Left renal pelvis (tissue), 4 donors: ENCODE results near the gene SPIRE2. TPM values are rescaled to one million over a fixed set of nuclear protein-coding genes. Genes with fewer than 3 reads are reported as not detected.
A peak's percentile ranks its signal among the peaks of the same experiment; 100 is the strongest.
"Not testable (repeated sequence)": the region's sequence is repeated elsewhere in the genome, so short reads cannot be mapped to it uniquely, and the experiment has no call there.

Source experiments
- DNase-seq, 4 donors: peaks; one replicate each; pipeline ENCODE4 v3.0.0-alpha.2; 2013; ENCODE audit warnings: low read depth in 4 of 4, low spot score in 3 of 4
- polyA plus RNA-seq, 4 donors: library from polyadenylated mRNA; unstranded; fragments of 120-200 nt; gene quantifications; one replicate each; pipeline ENCODE4 v1.2.1, GENCODE V29; 2013; ENCODE audit not compliant: insufficient read length in 4 of 4

SPIRE2 gene
- 10 to 100 TPM in 2 of 4 donors, 1 to 10 TPM in 2; 5.2 to 25.6 (median 9.2) TPM for polyA plus RNA-seq

DNA sequence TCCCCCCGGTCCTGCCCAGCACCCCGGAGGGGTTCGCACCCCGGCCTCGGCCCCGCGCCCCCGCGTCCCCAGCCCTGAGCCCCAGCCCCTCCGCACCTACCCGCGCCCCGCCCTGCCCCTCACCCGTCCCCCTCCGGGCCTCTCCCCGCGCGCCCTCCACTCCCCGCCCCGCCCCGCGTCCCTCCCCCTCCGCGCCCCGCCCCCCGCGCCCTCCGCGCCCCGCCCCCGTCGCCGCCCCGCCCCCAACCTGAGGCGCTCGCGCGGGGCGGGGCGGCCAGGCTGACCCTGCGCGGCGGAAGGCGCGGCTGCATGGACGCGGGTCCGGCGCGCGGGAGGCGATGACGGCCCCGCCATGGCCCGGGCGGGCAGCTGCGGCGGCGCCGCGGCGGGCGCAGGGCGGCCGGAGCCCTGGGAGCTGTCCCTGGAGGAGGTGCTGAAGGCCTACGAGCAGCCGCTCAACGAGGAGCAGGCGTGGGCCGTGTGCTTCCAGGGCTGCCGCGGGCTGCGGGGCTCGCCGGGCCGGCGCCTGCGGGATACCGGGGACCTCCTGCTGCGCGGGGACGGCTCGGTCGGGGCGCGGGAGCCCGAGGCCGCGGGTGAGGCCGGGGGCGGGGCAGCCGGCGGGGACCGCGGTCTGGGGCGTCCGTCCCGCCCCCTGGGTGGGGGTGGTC lies at the start of gene SPIRE2:
Gene SPIRE2, plus strand, starts transcription at position 277 of the 671 bp plus-strand sequence. Its CDS starts 76 bp downstream, at position 353.
- peak in 3 of 4 donors; percentile 68 to 79 (median 69) for DNase-seq

DNA sequence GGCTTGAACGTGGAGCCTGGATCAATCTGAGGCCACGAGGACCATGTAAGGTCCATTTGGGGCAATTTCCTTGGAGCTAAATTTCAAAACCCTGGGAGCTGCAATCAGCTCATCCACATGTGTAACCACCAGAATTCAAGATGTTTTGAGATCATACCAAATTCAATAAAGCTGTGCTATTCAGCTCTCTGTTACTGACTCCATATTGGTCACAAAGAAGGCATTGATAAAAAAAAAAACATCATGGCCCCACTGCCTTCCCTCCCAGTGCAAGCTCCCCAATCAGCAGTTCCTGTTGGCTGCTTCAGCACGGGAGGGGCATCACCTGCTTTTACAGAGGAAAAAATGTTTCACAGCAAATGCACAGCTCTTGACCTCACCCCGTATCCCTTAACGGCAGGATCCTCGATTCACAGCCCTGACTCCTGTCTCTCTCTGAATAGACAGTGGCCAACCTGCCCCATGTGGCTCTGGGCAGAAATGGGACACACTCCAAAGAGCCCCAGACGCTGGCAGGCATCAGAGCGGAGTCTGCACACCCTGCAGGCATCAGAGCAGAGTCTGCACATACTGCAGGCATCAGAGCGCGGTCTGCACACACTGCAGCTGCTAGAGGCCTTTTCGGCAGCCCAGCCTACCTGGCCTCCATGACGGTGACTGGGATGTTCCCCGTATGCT lies 48.9 kb upstream of the SPIRE2 start:
- no peak for DNase-seq

GRCh38 chr16:89779909-89780305 lies 48.4 kb upstream of the SPIRE2 start:
- no peak for DNase-seq

DNA sequence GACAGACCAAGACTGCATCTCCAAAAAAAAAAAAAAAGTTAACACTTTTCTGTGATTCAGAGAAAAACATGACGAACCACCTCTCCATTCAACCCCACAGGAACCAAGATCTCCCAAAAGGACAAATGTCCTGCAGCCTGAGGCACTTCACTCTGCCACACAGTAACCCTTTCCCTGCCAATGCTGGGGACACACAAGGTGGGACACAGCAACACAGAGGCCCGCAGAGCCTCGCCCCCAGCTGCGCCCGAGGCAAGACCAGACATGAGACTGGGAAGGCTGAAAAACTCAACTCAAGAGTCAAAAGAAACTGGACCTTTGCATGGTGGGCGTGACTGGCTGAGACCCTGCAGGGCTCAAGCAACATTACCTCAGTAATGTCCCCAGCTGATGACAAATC lies 45.8 kb upstream of the SPIRE2 start:
- DNase-seq, result no peak

DNA sequence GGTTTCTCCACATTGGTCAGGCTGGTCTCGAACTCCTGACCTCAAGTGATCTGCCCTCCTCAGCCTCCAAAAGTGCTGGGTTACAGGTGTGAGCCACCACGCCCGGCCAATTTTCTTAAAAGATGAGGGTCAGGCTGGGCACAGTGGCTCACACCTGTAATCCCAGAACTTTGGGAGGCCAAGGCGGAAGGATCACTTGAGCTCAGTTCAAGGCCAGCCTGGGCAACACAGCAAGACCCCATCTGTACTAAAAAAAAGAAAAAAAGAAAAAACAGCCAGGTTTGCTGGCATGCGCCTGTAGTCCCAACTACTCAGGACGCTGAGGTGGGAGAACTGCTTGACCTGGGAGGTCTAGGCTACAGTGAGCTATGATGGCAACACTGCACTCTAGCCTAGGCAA lies 44.3 kb upstream of the SPIRE2 start:
- not testable (repeated sequence) for DNase-seq

DNA sequence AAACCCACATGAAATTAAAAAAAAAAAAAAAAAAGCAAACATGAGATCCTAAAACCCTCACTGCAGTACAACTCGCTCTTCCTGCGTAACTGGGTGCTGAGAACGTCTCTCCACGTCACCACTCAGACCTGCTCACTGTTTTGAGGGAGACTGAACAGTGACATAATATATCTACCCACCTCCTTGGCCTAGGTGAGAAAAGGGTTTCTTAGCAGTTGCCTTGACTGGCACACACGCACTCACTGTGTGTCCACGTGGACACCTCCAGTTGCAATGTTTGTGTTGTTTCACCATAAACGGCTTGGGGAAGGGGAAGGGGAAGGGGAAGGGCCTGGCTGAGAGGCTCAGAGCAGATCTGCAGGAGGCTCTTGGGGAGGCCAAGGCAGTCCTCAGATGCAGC lies 43.9 kb upstream of the SPIRE2 start:
- DNase-seq, result no peak

GRCh38 chr16:89785523-89786155 lies 42.6 kb upstream of the SPIRE2 start:
- DNase-seq, result no peak

- DNase-seq, result no peak
Measured at GRCh38 chr16:89786474-89787364, 41.6 kb upstream of the SPIRE2 start.

GRCh38 chr16:89787365-89787805 lies 40.9 kb upstream of the SPIRE2 start:
- no peak for DNase-seq

- no peak for DNase-seq
Measured at GRCh38 chr16:89791278-89791995, 36.8 kb upstream of the SPIRE2 start.

DNA sequence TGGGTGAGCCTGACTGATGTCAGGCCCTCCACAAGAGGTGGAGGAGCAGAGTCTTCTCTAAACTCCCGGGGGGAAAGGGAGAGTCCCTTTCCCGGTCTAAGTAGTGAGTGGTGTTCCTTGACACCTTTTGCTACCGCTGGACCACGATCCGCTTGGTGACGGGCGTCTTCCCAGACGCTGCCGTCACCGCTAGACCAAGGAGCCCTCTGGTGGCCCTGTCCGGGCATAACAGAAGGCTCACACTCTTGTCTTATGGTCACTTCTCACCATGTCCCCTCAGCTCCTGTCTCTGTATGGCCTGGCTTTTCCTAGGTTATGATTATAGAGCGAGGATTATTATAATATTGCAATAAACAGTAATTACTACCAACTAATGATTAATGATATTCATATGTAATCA lies 35.2 kb upstream of the SPIRE2 start:
- not testable (repeated sequence) for DNase-seq

DNA sequence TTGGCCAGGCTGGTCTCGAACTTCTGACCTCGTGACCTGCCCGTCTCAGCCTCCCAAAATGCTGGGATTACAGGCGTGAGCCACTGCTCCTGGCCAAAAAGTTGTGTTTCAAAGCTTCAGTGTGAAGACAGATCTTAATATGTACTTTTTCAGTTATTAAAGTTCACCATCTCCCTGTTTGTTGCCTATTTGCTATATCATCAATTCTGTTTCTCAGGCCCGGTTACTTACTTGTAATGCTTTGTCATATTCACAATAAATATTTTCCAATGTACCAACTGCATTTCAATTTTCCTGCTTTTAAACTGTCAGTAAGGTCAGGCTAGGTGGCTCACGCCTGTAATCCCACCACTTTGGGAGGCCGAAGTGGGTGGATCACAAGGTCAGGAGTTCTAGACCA lies 34.3 kb upstream of the SPIRE2 start:
- DNase-seq, result no peak

GRCh38 chr16:89795676-89796075 lies 32.6 kb upstream of the SPIRE2 start:
- DNase-seq, result no peak

GRCh38 chr16:89796104-89796503 lies 32.2 kb upstream of the SPIRE2 start:
- DNase-seq, result no peak

- no peak for DNase-seq
Measured at GRCh38 chr16:89798126-89798525, 30.1 kb upstream of the SPIRE2 start.

- no peak for DNase-seq
Measured at GRCh38 chr16:89798832-89799370, 29.4 kb upstream of the SPIRE2 start.

DNA sequence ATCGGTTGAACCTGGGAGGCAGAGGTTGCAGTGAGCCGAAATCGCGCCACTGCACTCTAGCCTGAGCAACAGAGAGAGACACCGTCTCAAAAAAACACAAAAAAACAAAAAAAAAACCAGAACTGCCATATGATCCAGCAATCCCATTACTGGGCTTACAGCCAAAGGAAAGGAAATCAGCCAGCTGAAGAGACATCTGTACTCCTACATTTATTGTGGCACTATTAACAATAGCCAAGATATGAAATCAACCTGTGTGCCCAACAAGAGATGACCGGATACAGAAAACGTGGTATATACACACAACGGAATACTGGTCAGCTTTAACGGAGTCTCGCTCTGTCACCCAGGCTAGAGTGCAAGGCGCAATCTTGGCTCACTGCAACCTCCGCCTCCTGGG lies 26.5 kb upstream of the SPIRE2 start:
- DNase-seq, result no peak

GRCh38 chr16:89805136-89805905 lies 23.0 kb upstream of the SPIRE2 start:
- DNase-seq, result no peak

GRCh38 chr16:89806589-89807193 lies 21.6 kb upstream of the SPIRE2 start:
- DNase-seq, result not testable (repeated sequence)
